OCI-LY3 (cell line): Measurements from ENCODE around the gene ZPBP2.

ENCODE experiments used
- H2AFZ ChIP-seq: fragments of 200-600, 300-600 bp; shearing (Covaris generic); 2 replicates; pipeline ENCODE4 v1.6.0; 2014; ENCODE audit warnings: antibody characterized with exemption, low read depth, low read length
- H3K27ac ChIP-seq: fragments of 200-600, 300-600 bp; sonication (generic); 2 replicates; pipeline ENCODE4 v1.5.1; 2014; ENCODE audit warnings: mild to moderate bottlenecking, low read length, moderate library complexity, mixed read lengths
- H3K27me3 ChIP-seq: fragments of 200-600, 300-600 bp; sonication (generic); 2 replicates; pipeline ENCODE4 v1.6.1; 2014; ENCODE audit warnings: low read depth, low read length, mixed read lengths
- H3K36me3 ChIP-seq: fragments of 200-600, 300-600 bp; sonication (generic); replicated peaks from 2 replicates; pipeline ENCODE3; 2014; ENCODE audit warnings: low read depth, low read length, mixed read lengths
- H3K4me1 ChIP-seq: fragments of 300-600, 200-600 bp; sonication (generic); 2 replicates; pipeline ENCODE4 v1.6.1; 2014; ENCODE audit warnings: low read length, mixed read lengths
- H3K4me2 ChIP-seq: fragments of 200-600, 300-600 bp; sonication (generic); 2 replicates; pipeline ENCODE4 v1.6.1; 2014; ENCODE audit warnings: low read length, mixed read lengths
- H3K4me3 ChIP-seq: fragments of 300-600, 200-600 bp; sonication (generic); 2 replicates; pipeline ENCODE4 v1.5.1; 2014; ENCODE audit warnings: antibody characterized with exemption, mild to moderate bottlenecking, low read length, moderate library complexity
- H3K79me2 ChIP-seq: fragments of 300-600, 200-600 bp; shearing (Covaris generic); 2 replicates; pipeline ENCODE4 v1.6.1; 2014; ENCODE audit warnings: mild to moderate bottlenecking, low read length, mixed read lengths
- H3K9ac ChIP-seq: fragments of 300-600, 200-600 bp; shearing (Covaris generic); 2 replicates; pipeline ENCODE4 v1.6.0; 2014; ENCODE audit warnings: mild to moderate bottlenecking, low read length, moderate library complexity
- H3K9me3 ChIP-seq: fragments of 200-600, 300-600 bp; shearing (Covaris generic); 2 replicates; pipeline ENCODE4 v1.6.1; 2014; ENCODE audit warnings: low read length, mixed read lengths; ENCODE audit not compliant: insufficient read depth
- H4K20me1 ChIP-seq: fragments of 200-600, 300-600 bp; sonication (generic); 2 replicates; pipeline ENCODE4 v1.6.1; 2016; ENCODE audit warnings: low read length, mixed read lengths; ENCODE audit not compliant: insufficient read depth
- EZH2phosphoT487 ChIP-seq: fragments of 200-600 bp; shearing (Covaris generic); IDR thresholded peaks from 2 replicates; pipeline ENCODE4 v1.6.1; 2018; ENCODE audit warnings: antibody characterized with exemption, mixed run types, low read depth
- TF ChIP-seq, protein P1 (sequence below): fragments of 200-600, 300-600 bp; sonication (generic); IDR thresholded peaks from 2 replicates; pipeline ENCODE4 v1.5.1; 2014; ENCODE audit warnings: antibody characterized with exemption, low read length, low read depth

Gene ZPBP2

DNA sequence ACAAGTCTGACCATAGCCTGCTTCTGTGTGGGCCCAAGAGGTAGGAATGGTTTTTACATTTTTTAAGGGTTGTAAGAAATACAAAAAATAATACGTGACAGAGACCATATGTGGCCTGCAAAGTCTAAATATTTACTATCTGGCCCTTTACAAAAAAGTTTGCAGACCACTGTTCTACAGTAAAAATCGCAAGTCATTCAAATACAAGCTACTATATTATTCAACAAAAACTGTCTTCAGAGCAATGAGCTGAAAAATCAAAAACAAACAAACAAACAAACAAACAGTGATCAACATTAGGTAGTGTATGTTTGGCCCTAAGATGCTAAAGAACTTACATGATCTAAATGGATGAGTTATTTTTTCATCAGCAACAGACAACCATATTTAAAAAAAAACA is 36.4 kb upstream of the ZPBP2 start:
- no peak overlapping the region for H3K9ac ChIP-seq
- no peaks in the 10 kb centered on the region for H3K27me3 ChIP-seq
- H3K79me2 ChIP-seq: peaks cover 69% of the 10 kb centered on the region
- H3K27ac ChIP-seq: no peak overlapping the region
- peaks cover 27% of the 10 kb centered on the region for H4K20me1 ChIP-seq
- peaks cover 85% of the 10 kb centered on the region for H3K36me3 ChIP-seq
- H3K9me3 ChIP-seq: 0 out of 2 replicates have a peak, but pooled peaks cover 3% of the 10 kb centered on the region
- TF ChIP-seq, protein P1, sequence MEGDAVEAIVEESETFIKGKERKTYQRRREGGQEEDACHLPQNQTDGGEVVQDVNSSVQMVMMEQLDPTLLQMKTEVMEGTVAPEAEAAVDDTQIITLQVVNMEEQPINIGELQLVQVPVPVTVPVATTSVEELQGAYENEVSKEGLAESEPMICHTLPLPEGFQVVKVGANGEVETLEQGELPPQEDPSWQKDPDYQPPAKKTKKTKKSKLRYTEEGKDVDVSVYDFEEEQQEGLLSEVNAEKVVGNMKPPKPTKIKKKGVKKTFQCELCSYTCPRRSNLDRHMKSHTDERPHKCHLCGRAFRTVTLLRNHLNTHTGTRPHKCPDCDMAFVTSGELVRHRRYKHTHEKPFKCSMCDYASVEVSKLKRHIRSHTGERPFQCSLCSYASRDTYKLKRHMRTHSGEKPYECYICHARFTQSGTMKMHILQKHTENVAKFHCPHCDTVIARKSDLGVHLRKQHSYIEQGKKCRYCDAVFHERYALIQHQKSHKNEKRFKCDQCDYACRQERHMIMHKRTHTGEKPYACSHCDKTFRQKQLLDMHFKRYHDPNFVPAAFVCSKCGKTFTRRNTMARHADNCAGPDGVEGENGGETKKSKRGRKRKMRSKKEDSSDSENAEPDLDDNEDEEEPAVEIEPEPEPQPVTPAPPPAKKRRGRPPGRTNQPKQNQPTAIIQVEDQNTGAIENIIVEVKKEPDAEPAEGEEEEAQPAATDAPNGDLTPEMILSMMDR: no peak
- TF ChIP-seq EZH2phosphoT487: no peak
- no peak overlapping the region for H2AFZ ChIP-seq
- H3K4me3 ChIP-seq: no peak overlapping the region
- peaks cover 18% of the 10 kb centered on the region for H3K4me1 ChIP-seq
- H3K4me2 ChIP-seq: no peak overlapping the region

DNA sequence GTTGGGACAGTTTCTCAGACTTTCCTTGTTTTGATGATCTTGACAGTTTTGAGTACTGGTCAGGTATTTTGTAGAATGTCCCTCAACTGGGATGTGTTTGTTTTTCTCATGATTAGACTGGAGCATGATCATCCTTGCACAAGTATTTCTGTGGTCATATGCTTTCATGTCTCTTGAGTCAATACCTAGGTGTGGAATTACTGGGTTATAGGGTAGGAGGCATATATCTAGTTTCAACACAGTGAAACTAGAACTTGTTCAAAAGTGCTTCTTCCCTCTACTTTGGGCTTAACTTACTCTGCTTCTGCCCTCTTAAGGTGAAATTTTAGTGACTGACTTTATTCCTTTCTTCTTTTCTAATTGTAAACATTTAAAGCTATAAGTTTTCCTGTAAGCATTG is 34.0 kb upstream of the ZPBP2 start:
- Histone ChIP-seq H3K9me3 (peaks cover 12% of the 10 kb centered on the region; the same call in 1 of the 2 replicates), H2AFZ (no peak overlapping the region), H3K27me3 (no peaks in the 10 kb centered on the region), H3K4me1 (peaks cover 6% of the 10 kb centered on the region), H3K27ac (peak overlapping the region; percentile 30; the same call in 1 of the 2 replicates), H3K79me2 (peaks cover 77% of the 10 kb centered on the region), H3K9ac (no peak overlapping the region), H4K20me1 (peaks cover 27% of the 10 kb centered on the region), H3K4me3 (no peak overlapping the region), H3K36me3 (peaks cover 81% of the 10 kb centered on the region), H3K4me2 (no peak overlapping the region)
- no peak for TF ChIP-seq EZH2phosphoT487
- TF ChIP-seq, protein P1: no peak

DNA sequence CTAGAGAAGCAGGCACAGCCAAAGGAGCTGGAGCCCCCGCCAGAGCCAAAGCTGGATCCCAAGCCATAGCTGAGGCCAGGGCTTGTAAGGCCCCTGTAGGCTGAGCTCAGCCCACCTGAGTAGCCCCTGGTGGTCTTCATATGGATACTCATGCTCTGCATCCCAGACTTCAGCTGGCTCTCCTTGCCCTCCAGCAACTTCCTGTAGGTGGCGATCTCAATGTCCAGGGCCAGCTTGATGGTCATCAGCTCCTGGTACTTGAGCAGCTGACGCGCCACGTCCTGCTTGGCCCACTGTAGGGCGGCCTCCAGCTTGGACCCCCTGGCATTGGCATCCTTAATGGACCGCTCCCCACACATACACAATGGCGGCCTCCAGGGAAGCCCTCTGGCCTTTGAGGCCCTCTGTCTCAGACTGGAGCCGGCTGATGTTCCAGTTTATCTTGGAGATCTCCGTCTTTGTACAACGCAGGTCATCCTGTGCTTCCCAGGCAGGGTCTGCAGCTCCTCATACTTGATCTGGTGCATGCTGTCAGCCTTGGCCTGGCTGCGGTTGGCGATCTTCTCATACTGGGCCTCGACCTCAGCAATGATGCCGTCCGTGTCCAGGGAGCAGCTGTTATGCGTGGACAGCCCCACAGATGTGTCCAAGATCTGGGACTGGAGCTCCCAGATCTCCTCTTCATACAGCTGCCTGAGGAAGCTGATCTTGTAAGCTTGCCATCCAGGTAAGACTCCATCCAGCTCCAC is 32.8 kb upstream of the ZPBP2 start:
- H3K27ac ChIP-seq: no peak overlapping the region
- no peak overlapping the region for H2AFZ ChIP-seq
- H3K9ac ChIP-seq: no peak overlapping the region
- no peak overlapping the region for H3K4me3 ChIP-seq
- H3K4me2 ChIP-seq: no peak overlapping the region
- peaks cover 24% of the 10 kb centered on the region; the same call in 1 of the 2 replicates for H3K9me3 ChIP-seq
- H4K20me1 ChIP-seq: peaks cover 32% of the 10 kb centered on the region
- no peaks in the 10 kb centered on the region for H3K27me3 ChIP-seq
- H3K79me2 ChIP-seq: peaks cover 83% of the 10 kb centered on the region
- peaks cover 2% of the 10 kb centered on the region; the same call in 1 of the 2 replicates for H3K4me1 ChIP-seq
- no peak for TF ChIP-seq EZH2phosphoT487
- TF ChIP-seq, protein P1: peak; percentile 11; the same call in 1 of the 2 replicates
- H3K36me3 ChIP-seq: peaks cover 83% of the 10 kb centered on the region

DNA sequence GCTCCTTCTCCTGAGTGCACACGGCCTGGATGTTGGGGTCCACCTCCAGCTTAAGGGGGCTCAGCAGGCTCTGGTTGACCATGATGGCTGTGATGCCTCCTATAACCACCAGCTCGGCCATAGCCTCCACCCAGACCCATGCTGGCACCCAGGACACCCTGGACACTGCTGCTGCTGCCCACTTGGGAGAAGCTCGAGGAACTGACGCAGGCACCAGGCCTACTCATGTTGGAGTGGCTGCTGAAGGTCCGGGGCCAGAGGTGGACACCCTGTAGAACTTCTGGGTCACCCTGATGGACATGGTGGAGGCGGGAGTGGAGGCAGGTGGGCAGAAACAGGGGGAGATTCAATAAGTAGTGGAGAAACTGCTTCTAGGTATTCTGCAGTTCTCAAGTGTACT is 31.9 kb upstream of the ZPBP2 start:
- Histone ChIP-seq H3K4me2 (no peak overlapping the region), H3K36me3 (peaks cover 83% of the 10 kb centered on the region), H3K79me2 (peaks cover 92% of the 10 kb centered on the region), H3K9ac (no peak overlapping the region), H3K4me1 (peaks cover 2% of the 10 kb centered on the region; the same call in 1 of the 2 replicates), H2AFZ (no peak overlapping the region), H4K20me1 (peaks cover 40% of the 10 kb centered on the region), H3K4me3 (no peak overlapping the region), H3K9me3 (peaks cover 24% of the 10 kb centered on the region; the same call in 1 of the 2 replicates), H3K27ac (no peak overlapping the region), H3K27me3 (no peaks in the 10 kb centered on the region)
- TF ChIP-seq, protein P1: no peak
- TF ChIP-seq EZH2phosphoT487: no peak
